Stimulated activated CD8-positive, alpha-beta memory T cell treated with anti-CD3 and anti-CD28 coated beads, Interleukin-4, amount 100 ng/mL, for 48 hours (primary cell): ENCODE measurements around the gene MAP2K6.

Experiments
- DNase-seq: peaks from one replicate; pipeline ENCODE4 v3.0.0-alpha.2; 2020

MAP2K6 gene

GRCh38 chr17:69588316-69588715 is 173.8 kb downstream of the MAP2K6 start:
- no peak for DNase-seq

DNA sequence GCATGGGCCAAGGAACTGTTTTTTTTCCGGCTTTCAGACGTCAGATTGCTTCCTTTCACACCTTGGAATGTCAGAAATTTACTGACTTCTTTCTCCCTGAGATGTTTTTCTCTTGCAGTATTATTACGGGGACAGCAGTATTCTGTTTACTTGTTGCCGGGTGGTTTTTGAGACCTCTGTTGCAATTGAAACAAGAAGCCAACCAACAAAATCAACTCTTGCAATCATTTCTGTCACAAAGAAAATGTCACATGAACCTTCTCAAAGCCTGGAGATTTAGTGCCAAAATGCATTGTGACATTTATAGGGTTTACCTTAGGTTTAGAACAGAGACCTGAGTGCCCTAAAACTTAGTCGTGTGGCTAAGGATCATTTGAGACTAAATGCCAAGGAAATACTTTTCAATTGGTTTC is 174.3 kb downstream of the MAP2K6 start:
- no peak for DNase-seq

- no peak for DNase-seq
Measured at GRCh38 chr17:69590671-69591070, 176.2 kb downstream of the MAP2K6 start.

GRCh38 chr17:69592692-69593350 is 178.3 kb downstream of the MAP2K6 start:
- DNase-seq: no peak

GRCh38 chr17:69593351-69593715 is 178.8 kb downstream of the MAP2K6 start:
- no peak for DNase-seq

DNA sequence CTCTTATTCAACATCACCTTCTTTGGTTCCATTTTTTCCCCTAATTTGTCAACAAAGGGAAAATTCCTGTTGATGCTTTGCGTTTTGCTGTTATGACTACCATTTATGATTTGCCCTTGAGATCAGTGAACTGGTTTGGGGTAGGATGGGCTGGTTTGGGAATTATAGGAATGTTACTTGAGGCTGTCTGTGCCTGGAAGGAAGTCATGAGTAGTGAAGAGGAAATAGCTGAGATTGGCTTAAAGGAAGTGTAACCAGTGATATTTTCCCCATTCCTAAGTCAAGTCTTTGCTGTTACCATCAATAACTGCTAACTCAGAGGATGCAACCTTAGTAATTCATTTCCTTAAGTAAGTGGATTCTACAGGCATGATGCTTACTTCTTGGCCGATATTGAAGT is 179.2 kb downstream of the MAP2K6 start:
- no peak for DNase-seq

GRCh38 chr17:69594641-69595040 is 180.1 kb downstream of the MAP2K6 start:
- no peak for DNase-seq

- DNase-seq: no peak
Measured at GRCh38 chr17:69596141-69596540, 181.6 kb downstream of the MAP2K6 start.

DNA sequence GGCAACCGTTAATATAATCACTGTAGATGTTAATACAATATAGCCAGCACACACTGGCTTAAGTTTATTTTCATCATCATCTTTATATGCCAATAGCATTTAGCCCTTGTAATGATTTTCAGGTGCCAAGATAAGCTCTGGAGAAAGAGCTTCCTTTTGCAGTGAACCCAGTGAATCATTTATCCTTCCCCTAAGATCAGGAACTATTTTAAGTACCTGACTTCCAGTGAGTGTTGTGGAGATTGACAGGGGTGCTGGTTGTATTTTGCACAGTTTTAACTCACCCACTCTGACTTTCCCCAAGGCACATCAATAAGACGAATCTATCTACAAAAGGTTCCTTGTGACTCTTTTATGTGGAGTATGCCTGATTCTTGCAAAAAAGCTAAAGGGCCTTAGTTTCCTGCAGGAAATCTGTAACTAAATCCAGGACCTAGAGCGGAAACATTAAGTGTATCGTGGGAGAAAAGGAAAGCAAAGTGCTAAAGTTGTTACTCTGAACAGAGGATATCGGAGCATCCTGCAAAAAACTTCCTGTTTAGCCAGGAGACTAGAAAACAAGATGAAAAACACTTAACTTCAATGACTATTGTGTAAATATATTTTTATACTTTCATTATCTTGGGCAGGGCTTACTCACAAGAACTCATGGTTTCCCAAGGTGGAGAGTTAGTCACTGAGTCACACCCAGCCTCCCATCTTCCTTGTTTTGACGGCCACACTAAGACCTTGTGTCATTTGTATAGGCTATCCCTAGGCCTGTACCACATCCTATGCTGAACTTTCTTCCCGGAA is 183.6 kb downstream of the MAP2K6 start:
- no peak for DNase-seq

- DNase-seq: no peak
Measured at GRCh38 chr17:69602972-69603371, 188.5 kb downstream of the MAP2K6 start.
